Neural crest cell (in vitro differentiated cells): ENCODE results near the gene FMO3. TPM values are rescaled to one million over a fixed set of nuclear protein-coding genes. Genes with fewer than 3 reads are reported as not detected.

Source experiments
- DNase-seq: peaks from one replicate; pipeline ENCODE4 v3.0.0; 2021; ENCODE audit warnings: low read depth, mixed read lengths, low spot score
- H3K27ac Mint-ChIP-seq: one replicate; pipeline ENCODE4 v1.8.0; 2021; ENCODE audit warnings: mild to moderate bottlenecking, mixed read lengths; ENCODE audit not compliant: unreplicated experiment
- H3K27me3 Mint-ChIP-seq: 2 replicates; pipeline ENCODE4 v1.8.0; 2021; ENCODE audit warnings: low read depth, mild to moderate bottlenecking, mixed read lengths
- H3K36me3 Mint-ChIP-seq: 2 replicates; pipeline ENCODE4 v1.8.0; 2021; ENCODE audit warnings: low read depth, mild to moderate bottlenecking, mixed read lengths
- H3K4me1 Mint-ChIP-seq: 2 replicates; pipeline ENCODE4 v1.8.0; 2021; ENCODE audit warnings: mixed read lengths
- H3K4me3 Mint-ChIP-seq: one replicate; pipeline ENCODE4 v1.8.0; 2021; ENCODE audit warnings: mild to moderate bottlenecking, mixed read lengths
- H3K9me3 Mint-ChIP-seq: 2 replicates; pipeline ENCODE4 v1.8.0; 2021; ENCODE audit warnings: mixed read lengths
- CTCF ChIP-seq: fragments of 200-600 bp; sonication (generic); conservative IDR thresholded peaks from 2 replicates; pipeline ENCODE4 v1.5.0; 2021; ENCODE audit warnings: antibody characterized with exemption, mild to moderate bottlenecking
- total RNA-seq: library from RNA; stranded (reverse); gene quantifications from 2 replicates; pipeline ENCODE4 v1.2.1, GENCODE V29; 2021

FMO3 gene
- total RNA-seq, 1 donor from 2014 or later, result not detected

GRCh38 chr1:171155484-171155883 is 64.8 kb downstream of the FMO3 start:
- no peak for DNase-seq
- no peaks in the 10 kb centered on the region for H3K9me3 Mint-ChIP-seq
- no peak for TF ChIP-seq CTCF
- no peaks in the 10 kb centered on the region for H3K36me3 Mint-ChIP-seq
- no peak overlapping the region for H3K27ac Mint-ChIP-seq
- H3K4me3 Mint-ChIP-seq, result no peak overlapping the region
- H3K4me1 Mint-ChIP-seq, result peaks cover 7% of the 10 kb centered on the region
- no peaks in the 10 kb centered on the region for H3K27me3 Mint-ChIP-seq

- Mint-ChIP-seq H3K27me3 (no peaks in the 10 kb centered on the region), H3K4me3 (no peak overlapping the region), H3K36me3 (no peaks in the 10 kb centered on the region), H3K9me3 (no peaks in the 10 kb centered on the region), H3K27ac (no peak overlapping the region), H3K4me1 (peaks cover 7% of the 10 kb centered on the region)
- DNase-seq, result no peak
- TF ChIP-seq CTCF, result no peak
Measured at GRCh38 chr1:171158096-171158495, 67.4 kb downstream of the FMO3 start.

- H3K4me3 Mint-ChIP-seq, result no peak overlapping the region
- H3K9me3 Mint-ChIP-seq, result no peaks in the 10 kb centered on the region
- no peak for DNase-seq
- no peak for TF ChIP-seq CTCF
- no peaks in the 10 kb centered on the region for H3K27me3 Mint-ChIP-seq
- peaks cover 7% of the 10 kb centered on the region for H3K4me1 Mint-ChIP-seq
- no peak overlapping the region for H3K27ac Mint-ChIP-seq
- H3K36me3 Mint-ChIP-seq, result no peaks in the 10 kb centered on the region
Measured at GRCh38 chr1:171158551-171158950, 67.8 kb downstream of the FMO3 start.

GRCh38 chr1:171159148-171159547 is 68.4 kb downstream of the FMO3 start:
- H3K4me3 Mint-ChIP-seq, result no peak overlapping the region
- no peaks in the 10 kb centered on the region for H3K9me3 Mint-ChIP-seq
- DNase-seq, result no peak
- H3K27me3 Mint-ChIP-seq, result no peaks in the 10 kb centered on the region
- H3K4me1 Mint-ChIP-seq, result peaks cover 7% of the 10 kb centered on the region
- H3K36me3 Mint-ChIP-seq, result no peaks in the 10 kb centered on the region
- TF ChIP-seq CTCF, result no peak
- no peak overlapping the region for H3K27ac Mint-ChIP-seq

- H3K4me1 Mint-ChIP-seq, result peaks cover 7% of the 10 kb centered on the region
- no peak for TF ChIP-seq CTCF
- H3K9me3 Mint-ChIP-seq, result no peaks in the 10 kb centered on the region
- no peak for DNase-seq
- H3K36me3 Mint-ChIP-seq, result no peaks in the 10 kb centered on the region
- peak overlapping the region; percentile 71 for H3K27ac Mint-ChIP-seq
- no peaks in the 10 kb centered on the region for H3K27me3 Mint-ChIP-seq
- H3K4me3 Mint-ChIP-seq, result no peak overlapping the region
Measured at GRCh38 chr1:171160211-171160610, 69.5 kb downstream of the FMO3 start.
